Femur (tissue), 1 donor: ENCODE results near the gene NPAS2.

Source experiments
- DNase-seq: peaks from one replicate; pipeline ENCODE4 v3.0.0-alpha.2; 2017

The NPAS2 gene

DNA sequence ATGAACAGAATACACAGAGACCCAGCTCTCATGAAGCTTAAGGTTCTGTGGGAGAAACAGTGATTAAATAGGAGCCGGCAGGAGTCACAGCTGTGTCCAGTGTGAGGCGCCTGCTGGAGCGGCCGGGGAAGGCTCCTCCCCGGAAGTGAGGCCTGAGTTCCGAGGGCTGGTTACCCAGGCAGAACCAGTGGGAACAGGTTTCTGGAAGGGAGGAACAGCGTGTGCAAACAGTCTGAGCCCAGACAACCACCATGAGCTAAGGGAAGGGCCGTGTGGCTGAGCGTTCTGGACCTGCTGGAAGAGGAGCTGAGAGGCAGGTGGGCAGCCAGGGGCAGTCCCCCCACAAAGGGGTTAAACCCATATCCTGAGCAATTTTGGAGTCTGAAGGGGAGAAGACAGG lies 26.0 kb upstream of the NPAS2 start:
- DNase-seq, result peak; percentile 2

DNA sequence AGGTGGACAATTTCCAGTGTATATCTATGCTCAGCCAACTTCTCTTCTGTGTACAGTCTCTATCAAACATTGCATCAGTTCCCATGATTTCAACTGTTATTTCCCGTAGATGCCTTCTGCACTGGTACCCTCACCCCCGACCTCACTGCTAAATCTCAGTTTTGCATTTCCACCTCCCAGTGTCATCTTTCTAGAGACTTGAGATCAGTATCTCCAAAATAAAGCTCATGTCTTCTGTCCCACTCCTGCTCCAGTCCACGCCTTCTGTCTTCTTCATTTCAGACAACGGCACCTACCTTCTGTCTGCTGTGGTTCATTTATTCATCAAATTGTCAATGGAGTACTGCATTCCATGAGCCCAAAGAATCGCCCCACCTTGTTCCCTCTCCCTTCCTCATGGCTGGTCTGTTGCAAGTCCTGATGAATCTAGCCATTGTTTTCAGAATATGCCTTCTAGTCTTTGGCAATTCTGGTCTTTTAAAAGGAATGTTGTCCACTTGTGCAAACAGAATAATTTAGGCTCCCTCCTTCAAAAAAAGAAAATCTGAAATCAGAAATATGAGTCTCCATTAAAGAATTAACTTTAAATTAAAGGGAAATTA lies 23.3 kb upstream of the NPAS2 start:
- DNase-seq, result no peak

DNA sequence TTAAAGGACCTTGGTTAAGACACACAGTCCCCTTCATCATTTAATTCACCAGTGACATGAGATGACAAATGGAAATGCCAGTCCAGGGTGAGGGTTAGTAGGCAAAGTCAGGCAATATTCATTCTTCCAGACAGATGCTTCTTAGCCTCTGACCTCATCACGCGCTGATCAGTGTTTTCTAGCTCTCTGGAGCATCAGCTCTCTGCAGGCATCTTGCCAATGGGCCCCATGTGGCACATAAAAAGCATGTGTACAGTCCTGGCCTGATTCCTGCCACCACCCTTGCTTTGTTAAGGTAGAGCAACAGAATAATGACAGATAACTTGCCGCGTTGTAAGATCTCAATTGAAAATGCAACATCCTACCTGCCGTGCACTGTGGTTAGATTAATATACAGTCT lies 20.3 kb upstream of the NPAS2 start:
- DNase-seq, result peak; percentile 25

GRCh38 chr2:100800915-100801314 lies 19.0 kb upstream of the NPAS2 start:
- peak; percentile 67 for DNase-seq

GRCh38 chr2:100801402-100801801 lies 18.5 kb upstream of the NPAS2 start:
- DNase-seq, result no peak

DNA sequence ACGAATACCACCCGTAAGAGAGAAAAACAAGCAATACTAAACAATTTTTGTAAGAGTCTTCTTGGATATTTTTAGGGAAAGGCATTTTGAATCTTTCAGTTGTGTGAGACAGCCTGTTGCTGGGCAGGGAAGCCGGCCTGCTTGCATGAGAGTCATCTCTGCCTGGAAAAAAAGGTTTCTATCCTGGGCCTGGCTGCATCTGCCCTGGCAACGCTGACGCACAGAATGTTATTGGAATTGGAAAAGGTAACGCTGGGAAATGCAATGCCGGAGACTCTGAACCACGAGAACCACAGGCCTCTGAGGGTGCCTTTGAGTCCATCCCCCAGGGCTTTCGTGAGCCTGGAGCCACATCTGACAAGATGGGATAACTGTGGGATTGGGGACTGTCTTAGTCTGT lies 17.9 kb upstream of the NPAS2 start:
- DNase-seq, result peak; percentile 81

GRCh38 chr2:100803334-100803733 lies 16.6 kb upstream of the NPAS2 start:
- DNase-seq, result peak; percentile 73

DNA sequence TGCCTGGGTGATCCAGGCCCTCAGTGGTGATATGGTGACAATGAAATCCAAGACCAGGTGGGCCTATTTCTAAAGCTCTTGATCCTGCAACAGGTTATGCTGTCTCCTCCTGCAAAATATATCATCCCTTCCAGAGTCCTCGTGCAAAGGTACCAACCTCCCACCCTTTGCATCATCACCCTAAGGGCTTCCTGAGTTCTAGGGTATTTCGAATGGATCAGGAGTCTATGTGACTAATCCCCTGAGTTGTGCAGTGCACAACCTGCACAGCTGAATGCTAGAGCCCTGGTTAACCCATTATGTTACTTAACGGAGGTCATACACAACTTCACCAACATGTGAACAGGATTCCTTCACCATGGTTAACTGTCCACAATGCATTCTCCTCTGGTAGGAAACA lies 13.4 kb upstream of the NPAS2 start:
- no peak for DNase-seq

- no peak for DNase-seq
These were observed 12.2 kb upstream of the NPAS2 start for GRCh38 chr2:100807707-100808106.

DNA sequence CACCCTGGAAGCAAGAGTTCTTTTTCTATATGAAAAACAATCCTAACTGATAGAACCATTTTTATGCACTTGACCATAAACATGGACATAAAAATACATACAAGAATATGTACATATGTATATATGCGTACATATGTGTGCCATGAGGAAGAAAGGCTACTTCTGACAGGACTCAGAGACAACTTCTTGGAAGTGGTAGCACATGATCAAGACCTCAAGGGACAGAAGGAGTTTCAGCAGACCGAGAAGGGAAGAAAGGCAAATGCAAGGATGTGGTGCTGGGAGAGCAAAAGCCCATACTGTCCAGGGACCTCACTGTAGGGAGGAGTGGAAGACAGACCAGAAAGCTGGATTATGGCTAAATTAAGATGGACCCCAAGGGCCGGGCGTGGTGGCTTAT lies 11.4 kb upstream of the NPAS2 start:
- no peak for DNase-seq

DNA sequence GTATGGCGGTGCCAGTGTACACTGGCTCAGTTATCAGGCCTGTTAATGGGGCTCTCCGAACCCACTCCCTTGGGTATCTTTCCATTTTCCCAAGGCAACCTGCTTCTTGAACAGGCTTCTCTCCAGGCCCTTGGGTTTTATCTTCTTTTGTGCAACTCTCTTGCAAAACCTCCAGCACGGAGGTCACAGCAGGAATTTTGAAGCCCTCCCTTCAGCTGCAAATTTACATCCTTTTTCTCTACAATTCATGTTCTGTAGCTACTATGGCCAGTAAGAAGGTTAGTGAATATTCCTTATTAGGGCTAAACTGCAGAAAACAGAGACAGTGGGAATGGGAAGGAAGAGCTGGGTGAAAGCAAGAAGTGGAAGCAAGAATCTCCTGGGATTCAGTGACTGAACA lies 10.4 kb upstream of the NPAS2 start:
- no peak for DNase-seq

DNA sequence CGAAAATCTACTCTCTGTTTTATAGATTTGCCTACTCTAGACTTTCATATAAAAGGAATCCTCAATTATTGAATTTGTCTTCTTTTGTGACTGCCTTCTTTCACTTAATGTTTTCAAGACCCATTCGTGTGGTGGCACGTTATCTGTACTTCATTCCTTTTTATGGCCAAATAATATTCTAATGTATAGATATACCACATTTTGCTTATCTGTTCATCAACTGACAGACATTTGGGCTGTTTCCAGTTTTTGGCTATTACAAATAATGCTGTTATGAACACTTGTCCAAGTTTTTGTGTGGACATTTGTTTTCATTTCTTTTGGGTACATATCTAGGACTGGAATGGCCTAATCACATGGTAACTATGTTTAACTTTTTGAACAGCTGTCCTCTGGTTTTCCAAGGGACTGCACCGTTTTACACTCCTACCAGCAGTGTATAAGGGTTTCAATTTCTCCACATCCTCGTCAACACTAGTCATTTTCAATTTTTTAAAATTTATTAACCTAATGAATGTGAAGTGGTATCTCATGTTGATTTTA lies 9.3 kb upstream of the NPAS2 start:
- DNase-seq, result no peak

- no peak for DNase-seq
These were observed 7.8 kb upstream of the NPAS2 start for GRCh38 chr2:100812116-100812515.

GRCh38 chr2:100812573-100812972 lies 7.4 kb upstream of the NPAS2 start:
- no peak for DNase-seq

GRCh38 chr2:100813527-100813926 lies 6.4 kb upstream of the NPAS2 start:
- DNase-seq, result no peak

GRCh38 chr2:100814043-100814442 lies 5.9 kb upstream of the NPAS2 start:
- DNase-seq, result no peak

DNA sequence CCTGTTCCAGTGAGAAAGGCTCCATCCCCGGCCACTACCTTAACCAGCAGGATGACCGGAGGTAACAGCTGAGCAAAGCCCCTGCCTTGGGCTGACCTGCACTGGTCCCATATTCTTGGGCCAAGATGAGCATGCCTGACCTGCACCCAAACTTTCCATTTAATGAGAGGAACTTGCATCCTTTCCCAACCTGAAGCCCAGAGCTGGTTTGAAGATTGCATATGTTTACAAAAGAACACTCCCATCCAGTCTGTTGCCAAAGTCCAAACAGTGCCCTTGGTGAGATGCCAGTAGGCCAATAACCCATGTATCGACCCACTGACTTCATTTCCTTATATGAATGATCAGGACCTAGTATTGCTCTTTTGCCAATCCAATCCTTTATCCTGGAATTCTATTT lies 5.5 kb upstream of the NPAS2 start:
- no peak for DNase-seq

DNA sequence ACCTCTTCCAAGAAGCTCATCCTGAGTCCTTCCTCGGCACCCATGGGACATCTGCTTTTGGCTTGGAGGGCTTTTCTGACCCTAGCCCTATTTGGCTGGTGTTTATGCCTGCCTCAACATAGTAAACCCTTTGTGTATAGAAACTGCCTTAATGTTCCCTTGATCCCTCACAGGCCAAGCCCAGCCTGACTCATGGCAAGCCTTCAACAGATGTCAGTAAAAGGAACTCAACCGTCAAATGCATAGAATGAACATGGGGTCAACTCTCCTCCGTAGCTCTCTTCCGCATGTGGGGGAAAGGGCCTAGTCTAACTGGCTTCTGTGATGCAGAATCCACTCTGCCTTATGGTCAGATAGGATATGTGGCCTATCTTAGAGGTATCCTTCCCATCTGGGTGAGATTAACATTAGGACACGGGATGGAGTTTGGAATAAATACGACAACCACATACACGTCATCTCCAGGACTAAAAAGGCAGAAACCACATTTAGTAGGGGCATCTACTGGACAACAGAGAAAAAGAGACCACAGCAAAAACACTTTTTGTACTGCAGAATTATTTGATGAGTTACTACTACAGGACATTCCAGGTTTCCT lies 2.5 kb upstream of the NPAS2 start:
- no peak for DNase-seq

DNA sequence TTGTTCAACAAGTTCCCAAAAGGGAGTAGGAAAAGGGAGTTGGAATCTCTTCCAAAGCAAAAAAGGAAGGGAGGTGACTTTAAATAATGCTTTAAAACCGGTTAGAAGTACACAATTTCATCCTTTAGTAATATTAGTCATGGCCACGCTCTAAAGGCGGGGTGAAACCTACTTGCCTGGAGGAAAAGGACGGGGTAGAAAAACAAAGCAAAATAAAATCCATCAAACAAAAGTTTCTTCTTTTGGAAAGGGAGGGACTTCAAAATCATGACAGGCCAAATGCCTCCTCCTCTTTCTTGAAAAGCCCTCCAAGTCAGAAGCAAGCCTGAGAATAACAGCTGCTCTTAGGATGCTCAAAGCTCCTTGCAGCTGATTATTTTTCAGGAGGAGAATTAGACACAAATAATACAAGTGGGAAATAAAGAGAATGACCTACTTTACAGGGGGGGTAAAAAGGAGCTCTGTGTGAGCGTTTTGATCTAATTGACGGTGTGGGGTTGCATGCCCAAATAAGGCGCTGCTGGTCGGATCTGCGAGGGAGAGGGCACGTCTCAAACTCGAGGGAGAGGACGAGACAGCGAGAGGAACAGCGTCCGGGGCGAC lies 1.8 kb upstream of the NPAS2 start:
- DNase-seq, result no peak

- peak; percentile 77 for DNase-seq
These were observed 1.2 kb upstream of the NPAS2 start for GRCh38 chr2:100818606-100819369.

DNA sequence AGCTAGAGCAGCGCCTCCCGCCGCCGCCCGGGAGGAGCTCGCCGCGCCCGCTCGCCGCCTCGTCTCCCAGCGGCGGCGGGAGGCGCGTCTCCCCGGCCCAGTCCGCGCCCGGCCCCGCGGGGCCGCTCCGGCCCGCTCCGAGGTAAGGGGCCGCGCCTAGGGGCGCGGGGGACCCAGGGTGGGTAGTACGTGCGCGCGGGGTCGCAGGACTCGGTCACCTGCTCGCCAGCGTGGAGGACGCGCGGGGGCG lies 259 bp downstream of the NPAS2 start:
- DNase-seq, result no peak

- no peak for DNase-seq
These were observed 750 bp downstream of the NPAS2 start for GRCh38 chr2:100820523-100821254.

- no peak for DNase-seq
These were observed 1.4 kb downstream of the NPAS2 start for GRCh38 chr2:100821255-100821910.
